HCT116 (cell line): ENCODE data around the gene ITPK1. TPM values are rescaled to one million over a fixed set of nuclear protein-coding genes. Genes with fewer than 3 reads are reported as not detected.

Experiments used
- ATAC-seq: fragments of 200-7000 bp; cut with Tn5 transposase; 2 replicates; pipeline ENCODE4 v1.9.1; 2020; ENCODE audit warnings: mild to moderate bottlenecking, moderate library complexity
- BruUV-seq: library from RNA; stranded (reverse); fragments of 400-500 nt; replicated peaks from 2 replicates; lab custom pipeline; 2021; lab: Mats Ljungman, UMichigan
- CTCF ChIA-PET: fragments of 300-600 bp; sonication (Branson Sonifier 250); formaldehyde crosslinking; loops from one replicate; lab custom pipeline; 2021; ENCODE audit warnings: antibody characterized with exemption; lab: Charles Lee
- POLR2A ChIA-PET: fragments of 300-600, 350-600 bp; sonication (Branson Sonifier 250); formaldehyde crosslinking; loops from one replicate; lab custom pipeline; 2021; ENCODE audit warnings: antibody characterized with exemption; lab: Charles Lee
- RAD21 ChIA-PET, 2 experiments: fragments of 300-600 bp; sonication (Branson Sonifier 250); formaldehyde crosslinking; loops; one replicate each; lab custom pipeline; 2023; ENCODE audit warnings: low total read pairs in 2 of 2; ENCODE audit not compliant: uncharacterized antibody in 2 of 2, unreplicated experiment in 2 of 2, low non-redundant PET in 1 of 2; lab: Charles Lee
- DNase-seq: peaks from one replicate; pipeline ENCODE4 v3.0.0-alpha.2; 2010; ENCODE audit warnings: low read depth, low spot score
- H2AFZ ChIP-seq: fragments of 200-600 bp; shearing (Covaris generic), sonication (generic); 2 replicates; pipeline ENCODE4 v1.6.1; 2017; ENCODE audit warnings: low read depth, mixed run types, mixed read lengths, antibody characterized with exemption, low read length; ENCODE audit not compliant: poor library complexity, severe bottlenecking
- H3K27ac ChIP-seq: 2 replicates; pipeline ENCODE4 v1.5.1; 2012; ENCODE audit warnings: low read depth, low read length
- H3K27me3 ChIP-seq: fragments of 200-600 bp; sonication (generic); 2 replicates; pipeline ENCODE4 v1.6.1; 2016; ENCODE audit warnings: mixed run types, low read length, mixed read lengths; ENCODE audit not compliant: insufficient read depth
- H3K36me3 ChIP-seq, 2 experiments: fragments of 200-500 bp in 1 of 2; fragments of 200-600 bp in 1 of 2; sonication (Bioruptor generic) in 1 of 2; sonication (generic) in 1 of 2; 2 replicates each; pipeline versions ENCODE4 v1.5.1 to v1.6.1; 2014 to 2016; ENCODE audit warnings: low read length in 2 of 2, inconsistent platforms in 1 of 2, mixed read lengths in 1 of 2, mixed run types in 1 of 2; ENCODE audit not compliant: insufficient read depth in 2 of 2, control insufficient read depth in 1 of 2
- H3K4me1 ChIP-seq, 2 experiments: fragments of 200-600 bp in 1 of 2; sonication (generic) in 1 of 2; 2 replicates each; pipeline versions ENCODE4 v1.5.1 to v1.6.1; 2012 to 2017; ENCODE audit warnings: low read length in 2 of 2, inconsistent platforms in 1 of 2, mild to moderate bottlenecking in 1 of 2, mixed read lengths in 1 of 2, mixed run types in 1 of 2, moderate library complexity in 1 of 2; ENCODE audit not compliant: insufficient read depth in 2 of 2, control insufficient read depth in 1 of 2
- H3K4me2 ChIP-seq: fragments of 200-600 bp; sonication (generic); 2 replicates; pipeline ENCODE4 v1.6.1; 2017; ENCODE audit warnings: mixed run types, low read length, mixed read lengths
- H3K4me3 ChIP-seq, 2 experiments: fragments of 200-600 bp in 1 of 2; sonication (generic) in 1 of 2; replicated peaks in 1 of 2; 2 replicates each; pipeline ENCODE4 v1.5.1; 2011 to 2016; ENCODE audit warnings: low read length in 2 of 2, control low read depth in 1 of 2, low read depth in 1 of 2, mild to moderate bottlenecking in 1 of 2, mixed read lengths in 1 of 2, mixed run types in 1 of 2
- H3K79me2 ChIP-seq: fragments of 200-600 bp; sonication (generic); 2 replicates; pipeline ENCODE4 v1.6.1; 2017; ENCODE audit warnings: mild to moderate bottlenecking, mixed run types, low read length, moderate library complexity, mixed read lengths; ENCODE audit not compliant: insufficient read depth
- H3K9ac ChIP-seq: fragments of 200-600 bp; sonication (generic); 2 replicates; pipeline ENCODE4 v1.6.1; 2016; ENCODE audit warnings: low read length, mixed read lengths
- H3K9me2 ChIP-seq: fragments of 200-600 bp; sonication (generic), shearing (Covaris generic); 2 replicates; pipeline ENCODE4 v1.6.1; 2017; ENCODE audit warnings: mixed run types, mild to moderate bottlenecking, moderate library complexity; ENCODE audit not compliant: insufficient read depth
- H3K9me3 ChIP-seq, 2 experiments: fragments of 200-500 bp in 1 of 2; fragments of 200-600 bp in 1 of 2; sonication (Bioruptor generic) in 1 of 2; sonication (generic) in 1 of 2; 2 replicates each; pipeline ENCODE4 v1.6.1; 2014 to 2017; ENCODE audit warnings: low read length in 2 of 2, mixed read lengths in 2 of 2, inconsistent platforms in 1 of 2, low read depth in 1 of 2, mild to moderate bottlenecking in 1 of 2, mixed run types in 1 of 2, moderate library complexity in 1 of 2; ENCODE audit not compliant: control insufficient read depth in 1 of 2, insufficient read depth in 1 of 2
- H4K20me1 ChIP-seq: fragments of 200-600 bp; sonication (generic), shearing (Covaris generic); 2 replicates; pipeline ENCODE4 v1.6.1; 2017; ENCODE audit warnings: mixed run types, mild to moderate bottlenecking, moderate library complexity; ENCODE audit not compliant: insufficient read depth
- EGR1 ChIP-seq: IDR thresholded peaks from 2 replicates; pipeline ENCODE4 v1.6.1; 2012; ENCODE audit warnings: low read depth
- ELF1 ChIP-seq: IDR thresholded peaks from 2 replicates; pipeline ENCODE4 v1.6.1; 2012; ENCODE audit warnings: low read depth, borderline replicate concordance
- EZH2 ChIP-seq: fragments of 200-600 bp; sonication (generic); IDR thresholded peaks from 2 replicates; pipeline ENCODE4 v1.6.1; 2017; ENCODE audit warnings: antibody characterized with exemption, mixed run types
- EZH2phosphoT487 ChIP-seq: fragments of 200-600 bp; IDR thresholded peaks from 2 replicates; pipeline ENCODE4 v1.6.1; 2018; ENCODE audit warnings: antibody characterized with exemption, borderline replicate concordance
- FOSL1 ChIP-seq: IDR thresholded peaks from 2 replicates; pipeline ENCODE4 v1.6.1; 2012; ENCODE audit warnings: low read depth
- SIN3A ChIP-seq: IDR thresholded peaks from 2 replicates; pipeline ENCODE4 v1.6.1; 2012; ENCODE audit warnings: low read depth
- SP1 ChIP-seq: IDR thresholded peaks from 2 replicates; pipeline ENCODE4 v1.6.1; 2012; ENCODE audit warnings: low read depth
- SRF ChIP-seq: IDR thresholded peaks from 2 replicates; pipeline ENCODE4 v1.6.1; 2012; ENCODE audit warnings: low read depth
- YY1 ChIP-seq: IDR thresholded peaks from 2 replicates; pipeline ENCODE4 v1.6.1; 2011; ENCODE audit warnings: low read length, low read depth, moderate library complexity, mild to moderate bottlenecking; ENCODE audit not compliant: insufficient replicate concordance; ENCODE audit errors: extremely low read depth
- intact Hi-C: fragments of 100-400 bp; cut with micrococcal nuclease; formaldehyde crosslinking; loops from 2 replicates; pipeline ENCODE4 v1.10.0; 2022
- total RNA-seq: library from RNA; stranded (reverse); gene quantifications from one replicate; pipeline ENCODE4 v1.2.1, GENCODE V29; 2021; ENCODE audit not compliant: unreplicated experiment
- TF ChIP-seq, protein P1 (sequence below): IDR thresholded peaks from 2 replicates; pipeline ENCODE4 v1.6.1; 2011; ENCODE audit warnings: mild to moderate bottlenecking, low read length, moderate library complexity; ENCODE audit not compliant: insufficient replicate concordance; ENCODE audit errors: extremely low read depth
- TF ChIP-seq, protein P2 (sequence below), 3 experiments: fragments of 200-600 bp in 1 of 3; sonication (generic) in 1 of 3; IDR thresholded peaks in 2 of 3; conservative IDR thresholded peaks in 1 of 3; 2 replicates each; pipeline ENCODE4 v1.5.1; 2012 to 2017; ENCODE audit warnings: low read depth in 2 of 3, low read length in 2 of 3, antibody characterized with exemption in 1 of 3, borderline replicate concordance in 1 of 3, control low read depth in 1 of 3, mild to moderate bottlenecking in 1 of 3, mixed read lengths in 1 of 3, mixed run types in 1 of 3, moderate library complexity in 1 of 3; ENCODE audit not compliant: insufficient read depth in 1 of 3
- TF ChIP-seq, protein P3 (sequence below): IDR thresholded peaks from 2 replicates; pipeline ENCODE4 v1.6.1; 2012; ENCODE audit warnings: low read depth

The ITPK1 gene
- total RNA-seq, 1 experiment from 2014 or later, result 70.2 TPM

DNA sequence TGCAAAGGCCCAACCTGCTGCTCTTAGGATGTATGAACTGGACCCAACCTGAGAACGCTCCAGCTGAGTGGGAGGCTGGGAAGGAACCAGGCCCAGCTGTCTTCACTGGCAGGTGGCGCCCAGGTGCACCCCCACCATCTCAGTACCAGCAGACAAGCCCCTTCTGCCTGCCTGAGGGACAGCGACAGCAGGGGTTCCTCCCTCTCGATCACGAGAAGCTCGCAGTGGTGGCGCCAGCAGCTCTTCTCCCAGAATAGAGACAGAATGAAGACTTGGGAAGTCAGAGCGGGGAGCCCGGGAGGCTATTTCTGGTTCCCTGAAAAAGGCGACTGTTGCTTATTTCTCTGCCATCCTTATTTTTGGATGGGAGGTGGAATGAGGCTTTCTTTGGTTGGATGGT, 146.3 kb downstream of the ITPK1 start (continued):
- TF ChIP-seq, protein P1, sequence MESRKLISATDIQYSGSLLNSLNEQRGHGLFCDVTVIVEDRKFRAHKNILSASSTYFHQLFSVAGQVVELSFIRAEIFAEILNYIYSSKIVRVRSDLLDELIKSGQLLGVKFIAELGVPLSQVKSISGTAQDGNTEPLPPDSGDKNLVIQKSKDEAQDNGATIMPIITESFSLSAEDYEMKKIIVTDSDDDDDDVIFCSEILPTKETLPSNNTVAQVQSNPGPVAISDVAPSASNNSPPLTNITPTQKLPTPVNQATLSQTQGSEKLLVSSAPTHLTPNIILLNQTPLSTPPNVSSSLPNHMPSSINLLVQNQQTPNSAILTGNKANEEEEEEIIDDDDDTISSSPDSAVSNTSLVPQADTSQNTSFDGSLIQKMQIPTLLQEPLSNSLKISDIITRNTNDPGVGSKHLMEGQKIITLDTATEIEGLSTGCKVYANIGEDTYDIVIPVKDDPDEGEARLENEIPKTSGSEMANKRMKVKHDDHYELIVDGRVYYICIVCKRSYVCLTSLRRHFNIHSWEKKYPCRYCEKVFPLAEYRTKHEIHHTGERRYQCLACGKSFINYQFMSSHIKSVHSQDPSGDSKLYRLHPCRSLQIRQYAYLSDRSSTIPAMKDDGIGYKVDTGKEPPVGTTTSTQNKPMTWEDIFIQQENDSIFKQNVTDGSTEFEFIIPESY, result no peak
- no peak for TF ChIP-seq SP1
- TF ChIP-seq EZH2phosphoT487, result no peak
- no peak for TF ChIP-seq SIN3A
- TF ChIP-seq ELF1, result no peak
- no peak for TF ChIP-seq SRF

DNA sequence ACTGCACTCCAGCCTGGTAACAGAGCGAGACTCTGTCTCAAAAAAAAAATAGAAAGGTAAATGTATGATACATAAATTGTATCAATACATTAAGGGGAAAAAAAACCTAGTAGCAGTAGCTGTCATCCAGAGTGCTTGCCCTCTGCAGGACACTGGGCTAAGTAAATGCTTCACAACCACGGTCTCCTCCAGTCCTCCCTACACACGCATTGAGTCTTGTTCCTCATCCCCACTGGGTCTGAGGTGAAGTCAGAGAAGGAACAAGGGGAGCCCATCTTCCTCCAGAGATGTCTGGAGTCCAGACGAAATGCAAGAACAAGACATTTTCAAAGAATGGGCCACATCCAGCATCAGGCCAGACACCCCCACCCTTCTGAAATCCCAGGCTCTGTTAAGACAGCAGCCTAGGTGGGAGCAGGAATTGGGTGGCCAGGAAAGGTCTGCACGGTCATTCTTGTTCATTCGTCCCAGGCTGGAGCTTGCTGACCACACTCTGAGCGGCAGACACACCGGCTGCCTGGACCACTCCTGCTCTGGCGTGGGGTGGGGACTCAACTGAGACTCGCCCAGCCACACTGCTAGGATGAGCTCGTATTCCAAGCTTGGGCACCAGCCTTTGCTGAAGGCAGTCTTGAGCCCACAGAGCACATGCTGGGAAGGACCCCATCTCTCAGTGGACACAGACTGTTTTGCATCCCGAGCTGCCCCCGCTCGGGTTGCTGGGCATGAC, 147.3 kb downstream of the ITPK1 start:
- BruUV-seq, result no TSS peak
- ChIA-PET CTCF (no interaction called here), RAD21 (no interaction called here), POLR2A (no interaction called here)
- H3K4me3 ChIP-seq, result no peak overlapping the region
- no peak overlapping the region for H2AFZ ChIP-seq
- H3K36me3 ChIP-seq, result no peaks in the 10 kb centered on the region
- peaks cover 0 to 14% of the 10 kb centered on the region in 2 experiments; a peak in 2 of 4 replicates for H3K4me1 ChIP-seq
- H3K9ac ChIP-seq, result no peak overlapping the region
- no peak overlapping the region for H3K27ac ChIP-seq
- no peaks in the 10 kb centered on the region for H3K27me3 ChIP-seq
- H3K4me2 ChIP-seq, result no peak overlapping the region
- no peaks in the 10 kb centered on the region; a peak in 1 of 4 replicates for H3K9me3 ChIP-seq
- H3K79me2 ChIP-seq, result peaks cover 4% of the 10 kb centered on the region; the same call in 1 of the 2 replicates
- intact Hi-C loops, result no loop called here
- no peaks in the 10 kb centered on the region for H4K20me1 ChIP-seq
- ATAC-seq, result no peak
- no peak for DNase-seq
- no peaks in the 10 kb centered on the region for H3K9me2 ChIP-seq
- TF ChIP-seq SRF (no peak), EZH2phosphoT487 (no peak), YY1 (no peak), FOSL1 (no peak), SP1 (no peak), EZH2 (no peak), EGR1 (no peak), ELF1 (no peak), SIN3A (no peak)
- TF ChIP-seq, protein P2, sequence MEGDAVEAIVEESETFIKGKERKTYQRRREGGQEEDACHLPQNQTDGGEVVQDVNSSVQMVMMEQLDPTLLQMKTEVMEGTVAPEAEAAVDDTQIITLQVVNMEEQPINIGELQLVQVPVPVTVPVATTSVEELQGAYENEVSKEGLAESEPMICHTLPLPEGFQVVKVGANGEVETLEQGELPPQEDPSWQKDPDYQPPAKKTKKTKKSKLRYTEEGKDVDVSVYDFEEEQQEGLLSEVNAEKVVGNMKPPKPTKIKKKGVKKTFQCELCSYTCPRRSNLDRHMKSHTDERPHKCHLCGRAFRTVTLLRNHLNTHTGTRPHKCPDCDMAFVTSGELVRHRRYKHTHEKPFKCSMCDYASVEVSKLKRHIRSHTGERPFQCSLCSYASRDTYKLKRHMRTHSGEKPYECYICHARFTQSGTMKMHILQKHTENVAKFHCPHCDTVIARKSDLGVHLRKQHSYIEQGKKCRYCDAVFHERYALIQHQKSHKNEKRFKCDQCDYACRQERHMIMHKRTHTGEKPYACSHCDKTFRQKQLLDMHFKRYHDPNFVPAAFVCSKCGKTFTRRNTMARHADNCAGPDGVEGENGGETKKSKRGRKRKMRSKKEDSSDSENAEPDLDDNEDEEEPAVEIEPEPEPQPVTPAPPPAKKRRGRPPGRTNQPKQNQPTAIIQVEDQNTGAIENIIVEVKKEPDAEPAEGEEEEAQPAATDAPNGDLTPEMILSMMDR (IDR thresholded peaks at IDR 0.05 in 2 of 3, conservative IDR thresholded peaks at IDR 0.05 in 1 of 3; ENCODE audit: borderline replicate concordance in 1 of 3, insufficient read depth in 1 of 3, low read depth in 2 of 3, low read length in 2 of 3), result no peak
- TF ChIP-seq, protein P1, result no peak
- TF ChIP-seq, protein P3, sequence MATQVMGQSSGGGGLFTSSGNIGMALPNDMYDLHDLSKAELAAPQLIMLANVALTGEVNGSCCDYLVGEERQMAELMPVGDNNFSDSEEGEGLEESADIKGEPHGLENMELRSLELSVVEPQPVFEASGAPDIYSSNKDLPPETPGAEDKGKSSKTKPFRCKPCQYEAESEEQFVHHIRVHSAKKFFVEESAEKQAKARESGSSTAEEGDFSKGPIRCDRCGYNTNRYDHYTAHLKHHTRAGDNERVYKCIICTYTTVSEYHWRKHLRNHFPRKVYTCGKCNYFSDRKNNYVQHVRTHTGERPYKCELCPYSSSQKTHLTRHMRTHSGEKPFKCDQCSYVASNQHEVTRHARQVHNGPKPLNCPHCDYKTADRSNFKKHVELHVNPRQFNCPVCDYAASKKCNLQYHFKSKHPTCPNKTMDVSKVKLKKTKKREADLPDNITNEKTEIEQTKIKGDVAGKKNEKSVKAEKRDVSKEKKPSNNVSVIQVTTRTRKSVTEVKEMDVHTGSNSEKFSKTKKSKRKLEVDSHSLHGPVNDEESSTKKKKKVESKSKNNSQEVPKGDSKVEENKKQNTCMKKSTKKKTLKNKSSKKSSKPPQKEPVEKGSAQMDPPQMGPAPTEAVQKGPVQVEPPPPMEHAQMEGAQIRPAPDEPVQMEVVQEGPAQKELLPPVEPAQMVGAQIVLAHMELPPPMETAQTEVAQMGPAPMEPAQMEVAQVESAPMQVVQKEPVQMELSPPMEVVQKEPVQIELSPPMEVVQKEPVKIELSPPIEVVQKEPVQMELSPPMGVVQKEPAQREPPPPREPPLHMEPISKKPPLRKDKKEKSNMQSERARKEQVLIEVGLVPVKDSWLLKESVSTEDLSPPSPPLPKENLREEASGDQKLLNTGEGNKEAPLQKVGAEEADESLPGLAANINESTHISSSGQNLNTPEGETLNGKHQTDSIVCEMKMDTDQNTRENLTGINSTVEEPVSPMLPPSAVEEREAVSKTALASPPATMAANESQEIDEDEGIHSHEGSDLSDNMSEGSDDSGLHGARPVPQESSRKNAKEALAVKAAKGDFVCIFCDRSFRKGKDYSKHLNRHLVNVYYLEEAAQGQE, result no peak
